Choroid plexus epithelial cell (primary cell): ENCODE data around the gene CFAP20.
A peak's percentile ranks its signal among the peaks of the same experiment; 100 is the strongest.

ENCODE experiments used
- DNase-seq: peaks from one replicate; pipeline ENCODE4 v3.0.0-alpha.2; 2010; ENCODE audit warnings: low read depth
- H3K4me3 ChIP-seq: 2 replicates; pipeline ENCODE4 v1.5.1; 2011; ENCODE audit warnings: low read depth, mild to moderate bottlenecking, control low read depth, low read length, moderate library complexity
- CTCF ChIP-seq: conservative IDR thresholded peaks from 2 replicates; pipeline ENCODE4 v1.5.1; 2011; ENCODE audit warnings: low read depth, mild to moderate bottlenecking, control low read depth, inconsistent platforms, low read length, moderate library complexity

Gene CFAP20

GRCh38 chr16:58109881-58110280 is 19.3 kb downstream of the CFAP20 start:
- no peak overlapping the region for H3K4me3 ChIP-seq
- DNase-seq: no peak
- TF ChIP-seq CTCF: no peak

GRCh38 chr16:58109330-58109729 is 19.9 kb downstream of the CFAP20 start:
- no peak for TF ChIP-seq CTCF
- no peak for DNase-seq
- H3K4me3 ChIP-seq: no peak overlapping the region

- H3K4me3 ChIP-seq: no peak overlapping the region
- DNase-seq: no peak
These were observed 21.5 kb downstream of the CFAP20 start for GRCh38 chr16:58107709-58108108.

GRCh38 chr16:58107228-58107627 is 22.0 kb downstream of the CFAP20 start:
- DNase-seq: no peak
- H3K4me3 ChIP-seq: no peak overlapping the region
- peak; percentile 26 for TF ChIP-seq CTCF

More at GRCh38 chr16:58107709-58108108, 21.5 kb downstream of the CFAP20 start:
- no peak for TF ChIP-seq CTCF

- TF ChIP-seq CTCF: no peak
- no peak overlapping the region for H3K4me3 ChIP-seq
- DNase-seq: no peak
These were observed 23.6 kb downstream of the CFAP20 start for GRCh38 chr16:58105631-58106030.

- no peak overlapping the region for H3K4me3 ChIP-seq
- no peak for TF ChIP-seq CTCF
- no peak for DNase-seq
These were observed 26.4 kb downstream of the CFAP20 start for GRCh38 chr16:58102665-58103392.

GRCh38 chr16:58099956-58100300 is 29.3 kb downstream of the CFAP20 start:
- H3K4me3 ChIP-seq: no peak overlapping the region
- DNase-seq: no peak
- TF ChIP-seq CTCF: no peak
